ENCODE data around the gene IFNW1. TPM values are rescaled to one million over a fixed set of nuclear protein-coding genes. Genes with fewer than 3 reads are reported as not detected.

IFNW1 gene
- total RNA-seq, 1 experiment from 2014 or later = not detected

DNA sequence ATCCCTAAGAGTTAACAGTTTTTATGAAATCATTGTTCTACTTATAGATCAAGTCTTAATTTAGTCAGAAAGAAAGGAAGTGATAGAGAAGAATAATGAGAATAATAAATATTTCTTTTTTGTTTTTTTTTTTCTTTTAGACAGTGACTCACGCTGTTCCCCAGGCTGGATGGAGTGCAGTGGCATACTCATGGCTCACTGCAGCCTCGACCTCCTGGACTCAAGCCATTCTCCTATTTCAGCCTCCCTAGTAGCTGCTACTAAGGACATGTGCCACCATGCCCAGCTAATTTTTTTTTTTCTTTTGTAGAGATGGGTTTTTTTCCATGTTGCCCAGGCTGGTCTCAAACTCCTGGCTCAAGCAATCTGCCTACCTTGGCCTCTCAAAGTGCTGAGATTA is 13.9 kb upstream of the IFNW1 start:
- H3K36me3 ChIP-seq (ENCODE audit: control insufficient read depth, insufficient read depth, low read length) = no peaks in the 10 kb centered on the region
- CTCF ChIA-PET = no interaction called here
- in situ Hi-C loops (cut with HindIII; ENCODE audit: low pct_unique_long_range_greater_than_20kb, low sequenced_read_pairs) = no loop called here
- TF ChIP-seq REST (IDR thresholded peaks at IDR 0.05; ENCODE audit: insufficient read depth in 1 of 2, low read depth in 2 of 2, low read length in 1 of 2) (no peak), POLR2AphosphoS5 (IDR thresholded peaks at IDR 0.05; ENCODE audit: low read depth, low read length) (no peak), SIN3A (IDR thresholded peaks at IDR 0.05; ENCODE audit: borderline replicate concordance, insufficient read depth, low read depth, low read length) (no peak), TCF7L2 (IDR thresholded peaks at IDR 0.05; ENCODE audit: low read depth, low read length) (no peak)
- TF ChIP-seq, protein P1, sequence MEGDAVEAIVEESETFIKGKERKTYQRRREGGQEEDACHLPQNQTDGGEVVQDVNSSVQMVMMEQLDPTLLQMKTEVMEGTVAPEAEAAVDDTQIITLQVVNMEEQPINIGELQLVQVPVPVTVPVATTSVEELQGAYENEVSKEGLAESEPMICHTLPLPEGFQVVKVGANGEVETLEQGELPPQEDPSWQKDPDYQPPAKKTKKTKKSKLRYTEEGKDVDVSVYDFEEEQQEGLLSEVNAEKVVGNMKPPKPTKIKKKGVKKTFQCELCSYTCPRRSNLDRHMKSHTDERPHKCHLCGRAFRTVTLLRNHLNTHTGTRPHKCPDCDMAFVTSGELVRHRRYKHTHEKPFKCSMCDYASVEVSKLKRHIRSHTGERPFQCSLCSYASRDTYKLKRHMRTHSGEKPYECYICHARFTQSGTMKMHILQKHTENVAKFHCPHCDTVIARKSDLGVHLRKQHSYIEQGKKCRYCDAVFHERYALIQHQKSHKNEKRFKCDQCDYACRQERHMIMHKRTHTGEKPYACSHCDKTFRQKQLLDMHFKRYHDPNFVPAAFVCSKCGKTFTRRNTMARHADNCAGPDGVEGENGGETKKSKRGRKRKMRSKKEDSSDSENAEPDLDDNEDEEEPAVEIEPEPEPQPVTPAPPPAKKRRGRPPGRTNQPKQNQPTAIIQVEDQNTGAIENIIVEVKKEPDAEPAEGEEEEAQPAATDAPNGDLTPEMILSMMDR (IDR thresholded peaks at IDR 0.05) = no peak
- no peak overlapping the region for H3K4me3 ChIP-seq (ENCODE audit: low read depth in 2 of 2, low read length in 2 of 2)
- intact Hi-C loops (cut with micrococcal nuclease; ENCODE audit: unreplicated experiment) = no loop called here
- H3K4me1 ChIP-seq (ENCODE audit: control insufficient read depth, insufficient read depth, low read length) = no peaks in the 10 kb centered on the region
- ATAC-seq (no peak), DNase-seq (ENCODE audit: low read depth, low spot score) (no peak)
- H3K9me3 ChIP-seq (ENCODE audit: control insufficient read depth, insufficient read depth, low read depth, low read length) = no peaks in the 10 kb centered on the region
- POLR2A ChIA-PET = no interaction called here
- H3K27me3 ChIP-seq (ENCODE audit: control insufficient read depth, insufficient read depth, low read length) = no peaks in the 10 kb centered on the region
- no peak overlapping the region for H3K27ac ChIP-seq (ENCODE audit: low read length)
- no TSS peak for BruUV-seq (replicated peaks)

- Histone ChIP-seq H3K4me3 (ENCODE audit: low read depth in 2 of 2, low read length in 2 of 2) (no peak overlapping the region), H3K4me1 (ENCODE audit: control insufficient read depth, insufficient read depth, low read length) (no peaks in the 10 kb centered on the region)
Observed at GRCh38 chr9:21154018-21154608, 12.5 kb upstream of the IFNW1 start.

More at GRCh38 chr9:21154018-21154608, 12.5 kb upstream of the IFNW1 start:
- Histone ChIP-seq H3K27me3 (ENCODE audit: control insufficient read depth, insufficient read depth, low read length) (no peaks in the 10 kb centered on the region), H3K27ac (ENCODE audit: low read length) (no peak overlapping the region), H3K36me3 (ENCODE audit: control insufficient read depth, insufficient read depth, low read length) (no peaks in the 10 kb centered on the region), H3K9me3 (ENCODE audit: control insufficient read depth, insufficient read depth, low read depth, low read length) (no peaks in the 10 kb centered on the region)
- ChIA-PET POLR2A (no interaction called here), CTCF (no interaction called here)
- no TSS peak for BruUV-seq (replicated peaks)
- no peak for TF ChIP-seq TCF7L2 (IDR thresholded peaks at IDR 0.05; ENCODE audit: low read depth, low read length)
- TF ChIP-seq, protein P1 (IDR thresholded peaks at IDR 0.05) = peak; percentile 18; the same call in 1 of the 2 replicates
- no peak for ATAC-seq
- DNase-seq (ENCODE audit: low read depth, low spot score) = peak; percentile 0
- intact Hi-C loops (cut with micrococcal nuclease; ENCODE audit: unreplicated experiment) (no loop called here), in situ Hi-C loops (cut with HindIII; ENCODE audit: low pct_unique_long_range_greater_than_20kb, low sequenced_read_pairs) (no loop called here)
